ENCODE measurements around the gene ADIRF. TPM values are rescaled to one million over a fixed set of nuclear protein-coding genes. Genes with fewer than 3 reads are reported as not detected.
"Not testable (repeated sequence)": the region's sequence is repeated elsewhere in the genome, so short reads cannot be mapped to it uniquely, and the experiment has no call there.

The ADIRF gene
- total and polyA plus RNA-seq, 7 donors = 45.3 to 157 (median 98.1) TPM

GRCh38 chr10:86992456-86992855 lies 24.2 kb downstream of the ADIRF start:
- H3K27ac ChIP-seq = no peak overlapping the region
- intact Hi-C loops (cut with DNase I) = no loop called here

GRCh38 chr10:86992929-86993328 lies 24.6 kb downstream of the ADIRF start:
- Histone ChIP-seq H3K36me3 (peaks cover 0 to 8% (median 0%) of the 10 kb centered on the region in 4 donors), H3K27ac (no peak overlapping the region), H3K4me3 (no peak overlapping the region), H3K4me1 (no peaks in the 10 kb centered on the region), H3K27me3 (no peaks in the 10 kb centered on the region), H3K9me3 (no peaks in the 10 kb centered on the region)
- no peak for DNase-seq
- intact Hi-C loops (cut with DNase I) = no loop called here
- WGBS, 2 donors = 24 to 64% methylated on average over 2 of the region's 2 CpGs
- TF ChIP-seq CTCF (IDR thresholded peaks at IDR 0.05) (no peak), POLR2A (IDR thresholded peaks at IDR 0.05) (no peak), EP300 (IDR thresholded peaks at IDR 0.05) (no peak), POLR2AphosphoS5 (IDR thresholded peaks at IDR 0.05) (no peak)

More at GRCh38 chr10:86992456-86992855, 24.2 kb downstream of the ADIRF start:
- Histone ChIP-seq H3K9me3 (no peaks in the 10 kb centered on the region), H3K27me3 (no peaks in the 10 kb centered on the region), H3K4me3 (no peak overlapping the region), H3K4me1 (no peaks in the 10 kb centered on the region), H3K36me3 (peaks cover 0 to 8% (median 0%) of the 10 kb centered on the region in 4 donors)
- TF ChIP-seq POLR2A (IDR thresholded peaks at IDR 0.05) (no peak), POLR2AphosphoS5 (IDR thresholded peaks at IDR 0.05) (no peak), EP300 (IDR thresholded peaks at IDR 0.05) (no peak), CTCF (IDR thresholded peaks at IDR 0.05) (no peak)
- no peak for DNase-seq

- H3K36me3 ChIP-seq; intact Hi-C loops (cut with DNase I); H3K27ac ChIP-seq; H3K9me3 ChIP-seq; DNase-seq; H3K4me1 ChIP-seq; H3K4me3 ChIP-seq; H3K27me3 ChIP-seq: not testable (repeated sequence)
- WGBS, 2 donors = 72 to 74% methylated on average over 6 of the region's 6 CpGs
Measured at GRCh38 chr10:86999802-87000403, 31.6 kb downstream of the ADIRF start.

- Histone ChIP-seq H3K27me3 (no peaks in the 10 kb centered on the region), H3K36me3 (no peaks in the 10 kb centered on the region), H3K9me3 (no peaks in the 10 kb centered on the region), H3K4me1 (no peaks in the 10 kb centered on the region), H3K27ac (no peak overlapping the region), H3K4me3 (no peak overlapping the region)
- intact Hi-C loops (cut with DNase I) = no loop called here
- 63 to 75% methylated on average over 3 of the region's 3 CpGs for WGBS, 2 donors
- TF ChIP-seq POLR2A (IDR thresholded peaks at IDR 0.05) (no peak), POLR2AphosphoS5 (IDR thresholded peaks at IDR 0.05) (no peak), EP300 (IDR thresholded peaks at IDR 0.05) (no peak)
- no peak for DNase-seq
Measured at GRCh38 chr10:87000491-87000890, 32.2 kb downstream of the ADIRF start.

GRCh38 chr10:87007124-87007523 lies 38.8 kb downstream of the ADIRF start:
- DNase-seq; H3K27ac ChIP-seq; intact Hi-C loops (cut with DNase I); H3K4me1 ChIP-seq; H3K36me3 ChIP-seq; H3K4me3 ChIP-seq; H3K27me3 ChIP-seq; H3K9me3 ChIP-seq: not testable (repeated sequence)
- 31 to 71% methylated on average over 1 of the region's 1 CpG for WGBS, 2 donors

- intact Hi-C loops (cut with DNase I); H3K9me3 ChIP-seq: not testable (repeated sequence)
- 77 to 90% methylated on average over 6 of the region's 6 CpGs for WGBS, 2 donors
Measured at GRCh38 chr10:87007674-87008073, 39.4 kb downstream of the ADIRF start.

GRCh38 chr10:87008303-87008702 lies 40.0 kb downstream of the ADIRF start:
- WGBS, 2 donors = 55 to 81% methylated on average over 7 of the region's 7 CpGs

More at GRCh38 chr10:87007674-87008073, 39.4 kb downstream of the ADIRF start:
- not testable (repeated sequence) for H3K4me1 ChIP-seq, H3K27me3 ChIP-seq, H3K27ac ChIP-seq, DNase-seq, H3K36me3 ChIP-seq, H3K4me3 ChIP-seq

GRCh38 chr10:87009134-87009696 lies 40.9 kb downstream of the ADIRF start:
- H3K27me3 ChIP-seq; H3K9me3 ChIP-seq; H3K27ac ChIP-seq; intact Hi-C loops (cut with DNase I); H3K4me3 ChIP-seq; DNase-seq; H3K36me3 ChIP-seq; H3K4me1 ChIP-seq: not testable (repeated sequence)
- WGBS, 2 donors = 96% methylated on average over 18 of the region's 18 CpGs

More at GRCh38 chr10:87008303-87008702, 40.0 kb downstream of the ADIRF start:
- DNase-seq; H3K27ac ChIP-seq; H3K27me3 ChIP-seq; H3K9me3 ChIP-seq; H3K4me3 ChIP-seq; intact Hi-C loops (cut with DNase I); H3K4me1 ChIP-seq; H3K36me3 ChIP-seq: not testable (repeated sequence)

- WGBS, 2 donors = 17 to 39% methylated on average over 3 of the region's 3 CpGs
- intact Hi-C loops (cut with DNase I); H3K27ac ChIP-seq; H3K4me3 ChIP-seq; H3K4me1 ChIP-seq; H3K36me3 ChIP-seq; H3K9me3 ChIP-seq; H3K27me3 ChIP-seq; DNase-seq: not testable (repeated sequence)
Measured at GRCh38 chr10:87013528-87013927, 45.2 kb downstream of the ADIRF start.

GRCh38 chr10:87014986-87015716 lies 46.9 kb downstream of the ADIRF start:
- intact Hi-C loops (cut with DNase I); H3K4me1 ChIP-seq: not testable (repeated sequence)
- WGBS, 2 donors = 89 to 94% methylated on average over 9 of the region's 10 CpGs

More at GRCh38 chr10:87014986-87015716, 46.9 kb downstream of the ADIRF start:
- not testable (repeated sequence) for DNase-seq, H3K27me3 ChIP-seq, H3K9me3 ChIP-seq, H3K4me3 ChIP-seq, H3K27ac ChIP-seq, H3K36me3 ChIP-seq

Data from sigmoid colon (tissue), 7 donors.